SK-N-MC (cell line): ENCODE measurements around the gene ABHD18.

Experiments
- EZH2 ChIP-seq: fragments of 200-600 bp; sonication (generic); IDR thresholded peaks from one replicate; pipeline ENCODE4 v1.6.1; 2017; ENCODE audit warnings: antibody characterized with exemption
- FOXP2 ChIP-seq: optimal IDR thresholded peaks from 2 replicates; pipeline ENCODE3; 2011; ENCODE audit warnings: mild to moderate bottlenecking, moderate library complexity; ENCODE audit not compliant: insufficient read depth; ENCODE audit errors: extremely low read length, control extremely low read depth
- POLR2AphosphoS5 ChIP-seq: IDR thresholded peaks from 2 replicates; pipeline ENCODE4 v1.6.1; 2012; ENCODE audit warnings: mild to moderate bottlenecking, low read depth, low read length, borderline replicate concordance

- TF ChIP-seq POLR2AphosphoS5: no peak
- no peak for TF ChIP-seq EZH2
- no peak for TF ChIP-seq FOXP2
Measured at GRCh38 chr4:127916512-127916911, 48.7 kb upstream of the ABHD18 start.
